Measurements from ENCODE around the gene CMPK2. TPM values are rescaled to one million over a fixed set of nuclear protein-coding genes. Genes with fewer than 3 reads are reported as not detected.
"Not testable (repeated sequence)": the region's sequence is repeated elsewhere in the genome, so short reads cannot be mapped to it uniquely, and the experiment has no call there.

Gene CMPK2
- total and polyA plus RNA-seq, 9 donors: 3.1 to 5.3 (median 3.8) TPM

- no peaks in the 10 kb centered on the region for H3K9me3 ChIP-seq (replicated peaks; ENCODE audit: control insufficient read depth, low read depth, low read length)
- H3K4me1 ChIP-seq (ENCODE audit: control insufficient read depth, insufficient read depth, low read length): peaks cover 27% of the 10 kb centered on the region
- H3K36me3 ChIP-seq (ENCODE audit: control insufficient read depth, insufficient read depth, low read length): peaks cover 12% of the 10 kb centered on the region
- peak overlapping the region; percentile 34 for H3K4me3 ChIP-seq (ENCODE audit: low read length)
- peak overlapping the region; percentile 38 for H3K27ac ChIP-seq (ENCODE audit: low read length)
- WGBS (ENCODE audit: insufficient coverage): 7% methylated on average over 37 of the region's 37 CpGs
- DNase-seq: no peak
- no peaks in the 10 kb centered on the region for H3K27me3 ChIP-seq (ENCODE audit: control insufficient read depth, insufficient read depth, low read length)
Measured at GRCh38 chr2:6864923-6865345, 773 bp downstream of the CMPK2 start.

GRCh38 chr2:6864231-6864754 lies 1.4 kb downstream of the CMPK2 start:
- H3K27ac ChIP-seq (ENCODE audit: low read length): peak overlapping the region; percentile 38

GRCh38 chr2:6863792-6864191 lies 1.9 kb downstream of the CMPK2 start:
- H3K9me3 ChIP-seq (replicated peaks; ENCODE audit: control insufficient read depth, low read depth, low read length): peaks cover 3% of the 10 kb centered on the region
- no peak overlapping the region for H3K4me3 ChIP-seq (ENCODE audit: low read length)
- peaks cover 27% of the 10 kb centered on the region for H3K4me1 ChIP-seq (ENCODE audit: control insufficient read depth, insufficient read depth, low read length)
- H3K27ac ChIP-seq (ENCODE audit: low read length): no peak overlapping the region
- H3K36me3 ChIP-seq (ENCODE audit: control insufficient read depth, insufficient read depth, low read length): peaks cover 18% of the 10 kb centered on the region
- 75% methylated on average over 3 of the region's 6 CpGs for WGBS (ENCODE audit: insufficient coverage)
- H3K27me3 ChIP-seq (ENCODE audit: control insufficient read depth, insufficient read depth, low read length): no peaks in the 10 kb centered on the region
- DNase-seq: peak; percentile 54

More at GRCh38 chr2:6864231-6864754, 1.4 kb downstream of the CMPK2 start:
- Histone ChIP-seq H3K4me1 (ENCODE audit: control insufficient read depth, insufficient read depth, low read length) (peaks cover 27% of the 10 kb centered on the region), H3K36me3 (ENCODE audit: control insufficient read depth, insufficient read depth, low read length) (peaks cover 15% of the 10 kb centered on the region), H3K9me3 (replicated peaks; ENCODE audit: control insufficient read depth, low read depth, low read length) (peaks cover 2% of the 10 kb centered on the region), H3K27me3 (ENCODE audit: control insufficient read depth, insufficient read depth, low read length) (no peaks in the 10 kb centered on the region), H3K4me3 (ENCODE audit: low read length) (peak overlapping the region; percentile 34)
- DNase-seq: no peak
- WGBS (ENCODE audit: insufficient coverage): 94% methylated on average over 2 of the region's 8 CpGs

- Histone ChIP-seq H3K27ac (ENCODE audit: low read length) (no peak overlapping the region), H3K4me3 (ENCODE audit: low read length) (no peak overlapping the region), H3K4me1 (ENCODE audit: control insufficient read depth, insufficient read depth, low read length) (peaks cover 19% of the 10 kb centered on the region), H3K27me3 (ENCODE audit: control insufficient read depth, insufficient read depth, low read length) (no peaks in the 10 kb centered on the region), H3K9me3 (replicated peaks; ENCODE audit: control insufficient read depth, low read depth, low read length) (peaks cover 3% of the 10 kb centered on the region), H3K36me3 (ENCODE audit: control insufficient read depth, insufficient read depth, low read length) (peaks cover 20% of the 10 kb centered on the region)
- 100% methylated on average over 1 of the region's 3 CpGs for WGBS (ENCODE audit: insufficient coverage)
- DNase-seq: no peak
Measured at GRCh38 chr2:6860296-6860695, 5.4 kb downstream of the CMPK2 start.

- not testable (repeated sequence) for H3K9me3 ChIP-seq (replicated peaks; ENCODE audit: control insufficient read depth, low read depth, low read length); H3K4me3 ChIP-seq (ENCODE audit: low read length); H3K27ac ChIP-seq (ENCODE audit: low read length); H3K4me1 ChIP-seq (ENCODE audit: control insufficient read depth, insufficient read depth, low read length); H3K27me3 ChIP-seq (ENCODE audit: control insufficient read depth, insufficient read depth, low read length); DNase-seq
- 92% methylated on average over 2 of the region's 4 CpGs for WGBS (ENCODE audit: insufficient coverage)
- H3K36me3 ChIP-seq (ENCODE audit: control insufficient read depth, insufficient read depth, low read length): peaks cover 20% of the 10 kb centered on the region
Measured at GRCh38 chr2:6858466-6859027, 7.2 kb downstream of the CMPK2 start.

- no CpG with 5 or more reads among the region's 1 CpG for WGBS (ENCODE audit: insufficient coverage)
- no peaks in the 10 kb centered on the region for H3K4me1 ChIP-seq (ENCODE audit: control insufficient read depth, insufficient read depth, low read length)
- no peak overlapping the region for H3K4me3 ChIP-seq (ENCODE audit: low read length)
- peaks cover 3% of the 10 kb centered on the region for H3K9me3 ChIP-seq (replicated peaks; ENCODE audit: control insufficient read depth, low read depth, low read length)
- H3K27ac ChIP-seq (ENCODE audit: low read length): no peak overlapping the region
- no peaks in the 10 kb centered on the region for H3K27me3 ChIP-seq (ENCODE audit: control insufficient read depth, insufficient read depth, low read length)
- no peak for DNase-seq
- H3K36me3 ChIP-seq (ENCODE audit: control insufficient read depth, insufficient read depth, low read length): peaks cover 24% of the 10 kb centered on the region
Measured at GRCh38 chr2:6856548-6856920, 9.2 kb downstream of the CMPK2 start.

- DNase-seq: no peak
- Histone ChIP-seq H3K4me1 (ENCODE audit: control insufficient read depth, insufficient read depth, low read length) (no peaks in the 10 kb centered on the region), H3K9me3 (replicated peaks; ENCODE audit: control insufficient read depth, low read depth, low read length) (peaks cover 7% of the 10 kb centered on the region), H3K36me3 (ENCODE audit: control insufficient read depth, insufficient read depth, low read length) (peaks cover 24% of the 10 kb centered on the region), H3K27me3 (ENCODE audit: control insufficient read depth, insufficient read depth, low read length) (no peaks in the 10 kb centered on the region), H3K4me3 (ENCODE audit: low read length) (no peak overlapping the region), H3K27ac (ENCODE audit: low read length) (no peak overlapping the region)
Measured at GRCh38 chr2:6855860-6856547, 9.7 kb downstream of the CMPK2 start.

GRCh38 chr2:6854416-6854815 lies 11.3 kb downstream of the CMPK2 start:
- no peak overlapping the region for H3K27ac ChIP-seq (ENCODE audit: low read length)
- H3K4me1 ChIP-seq (ENCODE audit: control insufficient read depth, insufficient read depth, low read length): no peaks in the 10 kb centered on the region
- no peaks in the 10 kb centered on the region for H3K27me3 ChIP-seq (ENCODE audit: control insufficient read depth, insufficient read depth, low read length)
- H3K9me3 ChIP-seq (replicated peaks; ENCODE audit: control insufficient read depth, low read depth, low read length): peaks cover 6% of the 10 kb centered on the region
- WGBS (ENCODE audit: insufficient coverage): 67% methylated on average over 1 of the region's 2 CpGs
- peaks cover 22% of the 10 kb centered on the region for H3K36me3 ChIP-seq (ENCODE audit: control insufficient read depth, insufficient read depth, low read length)
- DNase-seq: no peak
- H3K4me3 ChIP-seq (ENCODE audit: low read length): no peak overlapping the region

GRCh38 chr2:6852195-6852594 lies 13.5 kb downstream of the CMPK2 start:
- H3K27ac ChIP-seq (ENCODE audit: low read length): no peak overlapping the region

GRCh38 chr2:6846967-6847681 lies 18.6 kb downstream of the CMPK2 start:
- Histone ChIP-seq H3K4me3 (ENCODE audit: low read length) (no peak overlapping the region), H3K36me3 (ENCODE audit: control insufficient read depth, insufficient read depth, low read length) (peaks cover 26% of the 10 kb centered on the region), H3K9me3 (replicated peaks; ENCODE audit: control insufficient read depth, low read depth, low read length) (peaks cover 67% of the 10 kb centered on the region), H3K27me3 (ENCODE audit: control insufficient read depth, insufficient read depth, low read length) (no peaks in the 10 kb centered on the region), H3K4me1 (ENCODE audit: control insufficient read depth, insufficient read depth, low read length) (no peaks in the 10 kb centered on the region), H3K27ac (ENCODE audit: low read length) (no peak overlapping the region)
- DNase-seq: no peak
- WGBS (ENCODE audit: insufficient coverage): 79% methylated on average over 4 of the region's 6 CpGs

More at GRCh38 chr2:6852195-6852594, 13.5 kb downstream of the CMPK2 start:
- DNase-seq: no peak
- Histone ChIP-seq H3K36me3 (ENCODE audit: control insufficient read depth, insufficient read depth, low read length) (peaks cover 26% of the 10 kb centered on the region), H3K27me3 (ENCODE audit: control insufficient read depth, insufficient read depth, low read length) (no peaks in the 10 kb centered on the region), H3K4me1 (ENCODE audit: control insufficient read depth, insufficient read depth, low read length) (no peaks in the 10 kb centered on the region), H3K9me3 (replicated peaks; ENCODE audit: control insufficient read depth, low read depth, low read length) (peaks cover 16% of the 10 kb centered on the region), H3K4me3 (ENCODE audit: low read length) (no peak overlapping the region)
- no CpG with 5 or more reads among the region's 2 CpGs for WGBS (ENCODE audit: insufficient coverage)
